HG03097 (cell line): Measurements from ENCODE around the gene GJC1.

ENCODE experiments used
- ATAC-seq: cut with Tn5 transposase; IDR thresholded peaks from one replicate; pipeline ENCODE4 v1.9.1; 2021; ENCODE audit not compliant: unreplicated experiment, low FRiP score

GJC1 gene

DNA sequence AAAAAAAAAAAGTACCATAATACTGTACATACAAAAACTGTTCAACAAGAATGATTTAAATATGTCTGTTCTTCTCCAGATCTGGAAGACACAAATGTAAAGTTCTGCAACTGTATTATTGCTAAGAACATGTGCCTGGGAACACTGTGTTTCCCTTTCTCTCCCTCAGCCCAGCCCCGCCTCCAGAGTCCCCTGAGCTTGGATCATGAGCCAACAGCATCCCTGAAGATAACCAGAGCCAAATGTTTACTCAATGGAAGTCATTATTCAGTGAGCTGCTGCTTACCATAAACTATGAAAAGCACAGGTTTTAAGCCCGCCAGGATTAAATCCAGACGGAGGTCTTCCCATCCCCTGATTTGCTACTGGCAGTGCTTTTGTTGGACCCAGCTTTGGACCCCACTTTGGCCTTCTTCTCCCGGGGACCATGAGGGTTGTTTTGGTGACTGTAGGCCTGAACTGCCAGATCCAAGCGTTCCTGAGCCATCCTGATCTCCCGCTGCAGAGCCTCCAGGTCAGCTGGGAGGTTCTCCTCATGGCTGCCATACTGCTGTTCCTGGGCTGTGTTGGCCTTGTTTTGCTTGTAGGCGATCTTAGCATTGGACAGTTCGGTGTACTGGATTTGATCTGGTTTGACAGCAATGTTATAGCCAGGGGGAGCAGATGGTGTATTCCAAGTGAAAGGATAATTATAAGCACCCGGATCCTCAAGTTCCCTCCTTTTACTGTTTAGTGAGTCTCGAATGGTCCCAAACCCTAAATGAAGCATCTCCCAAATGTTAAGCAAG lies 25.6 kb downstream of the GJC1 start:
- ATAC-seq = no peak

- no peak for ATAC-seq
Measured at GRCh38 chr17:44801880-44802279, 28.2 kb downstream of the GJC1 start.

DNA sequence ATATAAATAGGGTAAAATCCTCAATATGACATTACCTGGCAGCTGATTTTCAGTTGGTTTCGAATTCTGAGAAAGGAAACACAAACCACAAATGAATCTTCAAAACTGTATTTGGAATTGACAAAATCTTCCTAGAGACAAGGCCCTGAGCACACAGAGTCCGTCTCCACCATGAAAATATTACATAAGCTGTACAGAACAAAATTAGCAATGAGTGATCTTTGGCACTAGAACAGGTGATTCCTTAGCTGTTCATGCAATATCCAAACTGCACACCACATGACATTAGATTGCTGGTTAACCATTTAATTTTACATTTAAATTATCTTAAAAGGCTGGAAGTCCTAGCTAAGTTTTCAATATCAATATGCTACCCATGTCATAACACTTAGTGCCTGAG lies 31.7 kb downstream of the GJC1 start:
- no peak for ATAC-seq

DNA sequence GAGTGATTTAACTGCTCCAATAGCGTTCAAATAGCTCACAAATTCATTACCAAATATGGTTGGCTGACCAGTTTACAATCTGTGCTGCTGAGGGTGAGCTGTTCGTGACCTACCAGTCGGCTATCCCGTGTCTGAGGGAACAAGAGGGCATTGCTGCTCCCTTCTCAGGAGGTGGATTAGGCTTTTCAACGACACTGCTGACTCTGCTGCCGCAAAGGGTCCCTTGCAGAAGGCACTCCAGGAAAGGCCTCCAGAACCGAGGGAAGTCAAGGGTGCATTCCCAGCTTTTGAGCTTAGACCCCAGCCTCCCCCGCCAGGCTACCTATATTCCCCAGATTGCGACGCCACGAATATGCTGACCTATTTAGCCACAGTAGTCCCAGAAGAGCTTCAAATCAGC lies 32.3 kb downstream of the GJC1 start:
- ATAC-seq = no peak

DNA sequence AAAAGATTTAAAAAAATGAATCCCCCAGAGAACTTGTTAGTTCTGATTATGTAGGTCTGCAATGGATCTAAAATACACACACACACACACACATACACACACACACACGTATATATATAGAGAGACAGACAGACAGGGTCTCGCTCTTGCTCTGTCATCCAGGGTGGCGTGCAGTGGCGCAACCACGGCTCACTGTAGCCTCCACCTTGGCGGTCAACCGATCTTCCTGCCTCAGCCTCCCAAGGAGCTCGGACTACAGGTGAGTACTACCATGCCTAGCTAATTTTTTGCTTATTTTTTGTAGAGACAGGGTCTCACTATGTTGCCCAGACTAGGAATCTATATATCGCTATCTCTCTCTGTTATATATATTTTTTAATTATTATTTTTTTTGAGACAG lies 33.4 kb downstream of the GJC1 start:
- no peak for ATAC-seq

GRCh38 chr17:44795928-44796327 lies 34.2 kb downstream of the GJC1 start:
- ATAC-seq = no peak

- no peak for ATAC-seq
Measured at GRCh38 chr17:44795421-44795820, 34.7 kb downstream of the GJC1 start.

DNA sequence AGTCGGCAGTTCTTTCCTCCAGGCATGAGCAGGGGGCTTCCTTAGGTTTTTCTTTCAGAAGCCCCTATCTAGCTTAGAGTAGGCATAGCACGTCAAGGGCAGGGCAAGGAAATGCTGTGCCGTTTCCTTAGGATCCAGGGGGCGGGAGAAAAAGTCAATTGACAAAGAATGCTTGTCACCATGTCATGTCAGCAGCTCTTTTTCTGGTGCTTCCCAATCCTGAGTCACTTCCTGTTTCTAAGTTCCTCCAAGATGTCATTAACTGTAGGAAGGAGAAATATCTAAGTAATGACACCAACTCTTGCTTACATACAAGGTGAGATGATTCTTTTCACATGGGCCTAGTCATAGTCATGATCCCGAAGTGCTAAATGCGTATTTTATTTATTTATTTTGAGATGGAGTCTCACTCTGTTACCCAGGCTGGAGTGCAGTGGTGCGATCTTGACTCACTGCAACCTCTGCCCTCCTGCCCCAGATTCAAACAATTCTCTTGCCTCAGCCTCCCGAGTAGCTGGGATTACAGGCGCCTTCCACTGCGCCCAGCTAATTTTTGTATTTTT lies 35.2 kb downstream of the GJC1 start:
- no peak for ATAC-seq

- ATAC-seq = no peak
Measured at GRCh38 chr17:44793885-44794842, 35.9 kb downstream of the GJC1 start.

- ATAC-seq = no peak
Measured at GRCh38 chr17:44792276-44792675, 37.8 kb downstream of the GJC1 start.

- ATAC-seq = no peak
Measured at GRCh38 chr17:44788139-44788538, 41.9 kb downstream of the GJC1 start.

GRCh38 chr17:44787271-44787940 lies 42.7 kb downstream of the GJC1 start:
- no peak for ATAC-seq

- ATAC-seq = no peak
Measured at GRCh38 chr17:44786551-44787081, 43.5 kb downstream of the GJC1 start.

DNA sequence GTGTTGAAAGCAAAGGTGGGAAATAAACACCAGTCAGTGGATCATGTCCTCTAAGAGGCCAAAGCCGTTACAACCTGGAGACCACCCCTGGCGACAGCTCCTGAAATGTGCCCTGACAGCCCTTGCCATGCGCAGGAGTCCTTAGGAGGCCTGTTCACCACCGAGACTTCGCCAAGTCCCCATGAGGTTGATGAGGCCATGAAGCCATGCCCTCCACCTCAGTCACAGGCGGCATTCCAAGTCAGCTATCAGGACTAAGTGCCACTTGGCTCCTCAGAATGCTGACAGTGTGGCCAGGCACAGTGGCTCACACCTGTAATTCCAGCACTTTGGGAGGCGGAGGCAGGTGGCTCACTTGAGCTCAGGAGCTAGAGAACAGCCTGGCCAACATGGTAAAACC lies 44.2 kb downstream of the GJC1 start:
- no peak for ATAC-seq

GRCh38 chr17:44782326-44782850 lies 47.7 kb downstream of the GJC1 start:
- ATAC-seq = no peak

GRCh38 chr17:44781551-44782325 lies 48.3 kb downstream of the GJC1 start:
- ATAC-seq = no peak

- no peak for ATAC-seq
Measured at GRCh38 chr17:44780845-44781480, 49.1 kb downstream of the GJC1 start.

DNA sequence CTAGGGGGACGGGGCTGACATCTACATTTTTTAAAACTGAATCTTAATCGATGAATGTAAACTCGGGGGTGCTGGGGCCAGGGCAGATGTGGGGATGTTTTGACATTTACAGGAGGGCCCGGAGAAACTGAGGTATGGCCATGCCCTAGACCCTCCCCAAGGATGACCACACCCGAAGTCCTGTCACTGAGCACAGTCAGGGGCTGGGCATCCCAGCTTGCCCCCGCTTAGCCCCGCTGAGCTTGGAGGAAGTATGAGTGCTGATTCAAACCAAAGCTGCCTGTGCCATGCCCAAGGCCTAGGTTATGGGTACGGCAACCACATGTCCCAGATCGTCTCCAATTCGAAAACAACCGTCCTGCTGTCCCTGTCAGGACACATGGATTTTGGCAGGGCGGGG lies 49.9 kb downstream of the GJC1 start:
- ATAC-seq = no peak
